OCI-M2 (cell line): ENCODE data around the gene SLC25A4.
"Not testable (repeated sequence)": the region's sequence is repeated elsewhere in the genome, so short reads cannot be mapped to it uniquely, and the experiment has no call there.

Experiments used
- DNase-seq: peaks from one replicate; lab custom pipeline; 2025; ENCODE audit not compliant: unreplicated experiment; lab: John Stamatoyannopoulos, UW

Gene SLC25A4

DNA sequence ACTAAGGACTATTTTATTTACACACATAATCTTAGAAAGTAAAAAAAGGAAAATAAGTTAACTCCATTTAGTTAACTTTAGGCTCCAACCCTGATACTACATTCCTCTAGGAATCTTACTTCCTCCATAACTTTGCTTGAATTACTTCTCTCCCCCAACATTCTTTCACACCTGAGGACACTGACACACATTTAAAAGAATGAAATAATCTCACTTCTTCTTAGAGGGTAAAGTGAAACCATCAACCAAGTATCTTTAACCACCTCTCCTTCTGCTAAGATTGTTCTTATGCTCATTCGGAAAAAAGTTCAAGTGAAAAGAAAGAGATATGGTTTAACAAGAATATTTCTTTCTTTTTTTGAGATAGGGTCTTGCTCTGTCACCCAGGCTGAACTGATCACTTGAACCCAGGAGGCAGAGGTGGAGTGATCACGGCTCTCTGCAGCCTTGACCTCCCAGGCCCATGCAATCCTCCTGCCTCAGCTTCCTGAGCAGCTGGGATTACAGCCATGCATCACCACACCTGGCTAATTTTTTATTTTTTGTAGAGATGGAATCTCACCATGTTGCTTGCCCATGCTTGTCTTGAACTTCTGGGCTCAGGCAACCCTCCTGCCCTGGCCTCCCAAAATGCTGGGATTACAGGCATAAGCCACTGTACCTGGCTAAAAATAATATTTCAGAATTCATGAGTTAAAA, 28.5 kb downstream of the SLC25A4 start:
- DNase-seq: no peak

DNA sequence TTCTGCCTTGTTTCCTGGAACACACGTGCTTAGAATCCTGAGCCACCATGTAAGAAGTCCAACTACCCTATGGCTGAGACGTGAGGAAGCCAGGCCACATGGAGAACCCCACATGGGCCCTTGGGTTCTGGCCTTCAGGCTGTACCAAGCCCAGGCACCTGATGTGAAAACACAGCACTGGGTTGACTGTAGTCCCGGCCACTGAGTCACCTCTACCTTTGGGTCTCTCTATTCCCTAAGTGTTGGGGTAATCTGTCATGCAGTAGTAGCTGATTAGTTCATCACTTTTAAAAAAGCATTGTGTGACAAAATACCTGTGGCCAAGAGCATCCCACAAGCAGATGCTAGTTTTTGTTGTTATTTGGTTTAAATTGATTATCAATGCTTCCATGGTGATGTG, 36.4 kb downstream of the SLC25A4 start:
- no peak for DNase-seq

DNA sequence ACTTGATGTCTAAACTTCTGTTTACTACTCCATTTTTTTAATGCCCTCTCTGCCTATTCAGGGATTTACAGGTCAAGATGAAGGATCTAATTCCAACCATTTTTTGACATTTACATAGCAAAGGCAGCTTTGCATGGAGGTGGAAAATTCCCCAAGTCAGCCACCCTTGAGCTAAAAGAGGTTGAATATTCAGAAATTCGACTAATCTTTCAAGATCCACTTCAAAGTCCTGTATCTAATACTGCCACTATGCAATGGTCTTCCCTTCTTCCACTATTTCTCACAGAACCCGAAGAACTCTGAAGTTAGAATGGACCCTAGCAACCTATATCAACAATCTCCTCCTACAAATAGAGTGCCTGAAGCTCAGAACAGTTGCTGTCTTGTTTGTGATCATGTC, 39.2 kb downstream of the SLC25A4 start:
- no peak for DNase-seq

DNA sequence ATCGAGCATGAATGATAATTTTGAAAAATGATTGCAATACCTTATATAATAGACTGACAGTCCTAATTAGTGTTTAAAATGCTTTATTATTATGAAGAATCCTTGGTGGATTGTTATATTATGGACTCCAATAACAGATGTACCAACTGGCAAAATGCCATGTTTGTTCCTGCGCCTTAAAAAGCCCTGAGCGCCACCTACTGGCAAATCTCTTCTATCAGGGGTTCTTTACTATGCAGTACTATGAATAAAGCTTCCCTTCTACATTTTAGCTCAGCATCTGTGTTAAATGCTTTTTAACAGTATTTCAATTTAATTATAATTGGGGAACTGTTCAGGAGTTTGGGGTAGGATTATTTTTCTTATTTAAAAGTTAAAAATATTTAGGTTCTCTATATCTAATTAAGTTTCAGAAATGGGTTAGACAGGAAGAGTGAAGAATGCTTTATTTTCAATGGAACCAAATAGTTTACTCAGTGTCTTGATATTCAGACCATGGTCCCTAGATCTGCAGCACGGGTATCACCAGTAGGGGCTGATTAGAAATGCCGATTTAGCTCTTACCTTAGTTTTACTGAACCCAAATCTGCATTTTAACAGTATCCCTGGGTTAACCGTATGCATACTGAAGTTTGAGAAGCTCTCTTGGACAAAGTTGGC, 40.7 kb downstream of the SLC25A4 start:
- DNase-seq: no peak

DNA sequence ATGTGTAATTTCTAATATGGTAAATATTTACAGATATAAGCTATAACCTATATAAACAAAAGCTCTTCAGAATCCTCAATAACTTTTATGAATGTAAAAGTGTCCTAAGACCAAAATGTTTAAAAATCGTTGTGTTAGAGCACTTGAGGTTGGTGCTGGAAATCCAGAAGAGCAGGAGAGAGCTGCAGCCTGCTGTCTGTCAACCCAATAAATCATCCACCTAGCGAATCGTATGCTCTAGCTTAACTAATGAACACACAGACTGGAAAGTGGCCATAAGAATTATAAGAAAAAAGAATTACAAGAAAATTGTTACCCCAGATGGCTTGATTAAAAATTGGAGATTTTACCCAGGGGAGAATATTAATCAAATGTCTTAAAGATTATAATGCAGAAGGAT, 43.7 kb downstream of the SLC25A4 start:
- no peak for DNase-seq

DNA sequence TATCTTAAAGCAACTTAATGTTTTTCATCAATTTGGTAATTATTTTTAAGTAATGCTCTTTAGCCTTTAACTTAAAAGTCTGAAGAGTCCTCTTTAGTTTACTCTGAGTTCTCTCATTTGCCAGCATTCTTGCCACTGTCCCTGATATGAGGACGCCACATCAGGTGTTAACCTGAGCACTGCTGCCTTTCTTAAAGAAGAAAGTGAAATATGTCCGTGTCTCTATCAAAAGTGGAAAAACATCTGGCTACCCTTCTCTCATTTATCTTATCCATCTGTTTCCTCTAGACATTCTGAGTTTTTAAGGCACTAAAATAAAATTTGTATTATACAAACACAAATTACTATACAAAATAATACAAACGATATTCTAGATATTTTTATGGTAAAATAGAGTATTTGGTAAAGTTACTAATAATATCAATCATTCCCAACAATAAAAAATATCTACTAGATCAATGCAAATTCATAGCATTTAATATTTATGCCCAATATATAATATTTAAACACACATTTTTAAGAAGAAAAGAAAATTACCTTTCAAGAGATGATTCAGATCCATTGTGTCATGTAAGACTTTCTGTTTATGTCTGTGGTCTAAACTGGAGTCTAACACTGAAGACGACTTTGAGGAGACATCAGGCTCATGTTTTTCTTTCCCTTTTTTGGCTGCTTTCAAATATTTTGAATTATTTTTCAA, 46.7 kb downstream of the SLC25A4 start:
- no peak for DNase-seq

DNA sequence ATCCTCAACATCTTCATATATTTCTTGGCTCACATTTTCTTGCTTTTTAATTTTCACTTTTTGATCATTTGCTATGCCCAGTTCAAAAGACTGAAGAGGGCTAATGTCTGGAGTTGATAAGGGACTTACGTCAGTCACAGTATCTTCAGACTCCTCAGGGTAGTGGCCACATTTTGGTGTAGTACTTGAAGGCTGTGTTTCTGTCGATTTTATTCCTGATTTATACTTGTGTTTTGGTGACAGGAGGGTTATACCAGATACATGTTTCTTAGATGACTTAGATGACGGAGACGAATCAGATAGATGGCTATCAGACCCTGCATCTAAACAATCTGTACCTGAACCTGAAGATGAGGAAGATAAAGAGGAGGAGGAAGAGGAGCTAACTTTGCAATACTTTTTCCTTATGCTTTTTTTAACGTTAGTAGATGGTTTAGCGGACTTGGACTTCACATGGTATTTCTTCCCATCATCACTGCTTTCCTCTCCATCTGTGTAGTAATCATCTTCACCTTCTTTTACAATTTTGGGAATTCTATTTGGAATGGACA, 47.3 kb downstream of the SLC25A4 start:
- DNase-seq: no peak

DNA sequence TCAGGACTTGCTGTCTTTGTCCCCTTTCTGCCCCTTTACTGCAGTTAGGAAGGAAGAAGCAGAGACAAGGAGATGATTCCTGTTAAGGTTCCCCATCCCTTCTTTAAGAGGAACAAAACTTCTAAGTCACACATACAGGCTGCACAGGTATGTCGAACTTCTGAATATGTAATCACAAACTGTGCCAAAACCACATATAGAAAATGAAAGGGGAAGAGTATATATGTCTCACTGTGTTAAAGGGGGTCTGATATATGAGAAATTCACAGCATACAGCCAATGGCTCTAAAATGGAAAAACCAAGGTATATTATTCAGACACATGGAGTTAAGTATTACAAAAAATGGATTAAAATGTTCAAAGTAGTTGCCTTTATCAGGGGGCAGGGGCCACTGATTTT, 49.0 kb downstream of the SLC25A4 start:
- no peak for DNase-seq

DNA sequence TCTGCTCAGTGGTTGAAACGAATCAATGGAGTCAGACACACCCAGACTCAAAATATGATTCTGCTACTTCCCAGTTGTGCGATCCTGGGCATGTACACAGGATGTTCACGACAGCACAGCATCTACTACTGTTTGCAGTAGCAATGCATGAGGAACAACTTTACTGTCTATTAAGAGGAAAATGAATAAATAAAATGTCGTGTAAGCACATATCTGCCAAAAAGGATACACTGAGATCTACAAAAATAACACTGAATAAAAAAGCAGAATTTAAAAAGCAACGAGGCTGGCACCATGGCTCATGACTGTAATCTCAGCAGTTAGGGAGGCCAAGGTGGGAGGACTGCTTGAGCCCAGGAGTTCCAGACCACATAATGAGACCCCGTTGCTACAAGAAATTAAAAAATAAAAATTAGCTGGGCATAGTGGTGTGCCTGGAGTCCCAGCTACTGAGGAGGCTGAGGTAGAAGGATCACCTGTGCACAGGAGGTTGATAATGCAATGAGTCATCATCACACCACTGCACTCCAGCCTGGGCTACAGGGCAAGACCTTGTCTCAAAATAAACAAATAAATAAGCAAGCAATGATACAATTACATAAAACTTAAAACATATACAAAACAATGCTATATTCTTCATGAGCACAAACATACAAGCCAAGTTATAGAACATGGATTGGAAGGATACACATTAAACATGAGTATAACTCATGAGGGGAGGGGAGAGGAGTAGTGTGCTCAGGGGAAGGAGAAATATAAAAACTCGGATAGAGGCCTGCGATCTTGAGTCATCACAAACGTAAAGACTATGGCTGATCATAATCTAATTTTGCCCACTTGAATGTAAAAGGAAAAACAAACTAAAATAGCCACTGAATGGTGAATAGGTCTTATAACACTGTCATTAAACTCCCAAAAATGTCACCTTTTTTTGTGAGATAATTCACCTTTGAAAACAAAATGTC, 52.1 kb downstream of the SLC25A4 start:
- no peak for DNase-seq

DNA sequence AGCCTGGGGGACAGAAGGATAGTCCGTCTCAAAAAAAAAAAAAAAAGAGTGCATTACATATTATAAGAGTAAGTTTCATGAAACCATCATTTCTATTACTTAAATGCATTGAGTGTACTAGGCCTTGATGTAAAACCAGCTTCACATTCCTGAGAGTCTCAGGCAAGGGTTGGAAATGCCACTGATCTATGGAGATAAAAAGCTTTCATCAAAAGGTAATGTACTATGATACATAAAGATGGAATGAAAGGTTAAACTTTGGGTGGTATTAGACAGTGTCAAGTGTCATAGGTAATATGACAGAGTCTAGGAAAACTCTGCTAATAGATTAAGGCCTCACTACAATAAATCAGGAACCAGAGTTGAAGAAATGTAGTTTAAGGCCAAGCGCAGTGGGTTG, 53.4 kb downstream of the SLC25A4 start:
- DNase-seq: no peak

DNA sequence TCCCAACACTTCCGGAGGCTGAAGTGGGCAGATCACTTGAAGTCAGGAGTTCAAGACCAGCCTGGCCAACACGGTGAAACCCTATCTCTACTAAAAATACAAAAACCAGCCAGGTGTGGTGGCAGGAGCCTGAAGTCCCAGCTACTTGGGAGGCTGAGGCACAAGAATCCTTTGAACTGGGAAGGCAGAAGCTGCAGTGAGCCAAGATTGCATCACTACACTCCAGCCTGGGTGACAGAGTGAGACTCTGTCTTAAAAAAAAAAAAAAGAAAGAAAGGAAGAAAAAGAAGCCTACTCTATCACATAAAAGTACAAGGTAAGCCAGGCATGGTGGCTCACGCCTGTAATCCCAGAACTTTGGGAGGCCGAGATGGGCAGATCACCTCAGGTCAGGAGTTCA, 55.1 kb downstream of the SLC25A4 start:
- DNase-seq: not testable (repeated sequence)
